HepG2 (cell line): Measurements from ENCODE around the gene COX4I2. TPM values are rescaled to one million over a fixed set of nuclear protein-coding genes. Genes with fewer than 3 reads are reported as not detected.

Source experiments
- AHR ChIP-seq: IDR thresholded peaks from 2 replicates; pipeline ENCODE4 v1.6.1; 2018; ENCODE audit warnings: missing genetic modification reagents, missing compliant biosample characterization
- ARID3A ChIP-seq: IDR thresholded peaks from 2 replicates; pipeline ENCODE4 v1.6.1; 2012; ENCODE audit warnings: low read depth, low read length, improper control_type of control experiment
- GPBP1L1 ChIP-seq: sonication (generic); formaldehyde crosslinking; IDR thresholded peaks from 2 replicates; pipeline ENCODE4 v1.5.0; 2020; ENCODE audit warnings: mild to moderate bottlenecking, missing genetic modification reagents
- GZF1 ChIP-seq: sonication (generic); formaldehyde crosslinking; IDR thresholded peaks from 2 replicates; pipeline ENCODE4 v1.5.1; 2020; ENCODE audit warnings: mild to moderate bottlenecking, missing genetic modification reagents
- HMGA1 ChIP-seq: sonication (generic); formaldehyde crosslinking; conservative IDR thresholded peaks from 2 replicates; pipeline ENCODE4 v1.4.0; 2020; ENCODE audit warnings: missing genetic modification reagents
- MED1 ChIP-seq: sonication (generic); formaldehyde crosslinking; IDR thresholded peaks from 2 replicates; pipeline ENCODE4 v1.4.0; 2020; ENCODE audit warnings: missing genetic modification reagents
- NR2F1 ChIP-seq, 2 experiments: fragments of 450-650 bp in 1 of 2; formaldehyde crosslinking in 1 of 2; IDR thresholded peaks; 2 replicates each; pipeline versions ENCODE4 v1.5.0 to v1.6.1; 2016 to 2020; ENCODE audit warnings: mild to moderate bottlenecking in 1 of 2, missing compliant biosample characterization in 1 of 2, missing genetic modification reagents in 1 of 2, moderate library complexity in 1 of 2
- PTBP1 ChIP-seq: fragments of 200-400 bp; formaldehyde crosslinking; IDR thresholded peaks from 2 replicates; pipeline ENCODE4 v1.6.1; 2018; ENCODE audit warnings: low read length, low read depth; ENCODE audit not compliant: poor library complexity, severe bottlenecking
- ZBTB14 ChIP-seq: sonication (generic); formaldehyde crosslinking; IDR thresholded peaks from 2 replicates; pipeline ENCODE4 v1.4.0; 2020; ENCODE audit warnings: missing genetic modification reagents
- ZBTB21 ChIP-seq: sonication (generic); formaldehyde crosslinking; IDR thresholded peaks from 2 replicates; pipeline ENCODE4 v1.4.0; 2020; ENCODE audit warnings: missing genetic modification reagents
- ZFX ChIP-seq: sonication (generic); formaldehyde crosslinking; IDR thresholded peaks from 2 replicates; pipeline ENCODE4 v1.4.0; 2020; ENCODE audit warnings: mild to moderate bottlenecking, low read depth, missing genetic modification reagents, moderate library complexity
- ZNF33B ChIP-seq: sonication (generic); formaldehyde crosslinking; IDR thresholded peaks from 2 replicates; pipeline ENCODE4 v1.5.1; 2020; ENCODE audit warnings: mild to moderate bottlenecking, missing genetic modification reagents
- ZNF550 ChIP-seq: sonication (generic); formaldehyde crosslinking; IDR thresholded peaks from 2 replicates; pipeline ENCODE4 v1.4.0; 2020; ENCODE audit warnings: mild to moderate bottlenecking, missing genetic modification reagents, borderline replicate concordance
- ZNF562 ChIP-seq: sonication (generic); formaldehyde crosslinking; IDR thresholded peaks from 2 replicates; pipeline ENCODE4 v1.8.0; 2022; ENCODE audit warnings: missing genetic modification reagents, borderline replicate concordance
- ZNF615 ChIP-seq: sonication (generic); formaldehyde crosslinking; IDR thresholded peaks from 2 replicates; pipeline ENCODE4 v1.5.0; 2020; ENCODE audit warnings: mild to moderate bottlenecking, missing genetic modification reagents, borderline replicate concordance
- ZNF670 ChIP-seq: sonication (generic); formaldehyde crosslinking; IDR thresholded peaks from 2 replicates; pipeline ENCODE4 v1.8.0; 2022; ENCODE audit warnings: mild to moderate bottlenecking, missing genetic modification reagents, borderline replicate concordance
- ZSCAN21 ChIP-seq: sonication (generic); formaldehyde crosslinking; IDR thresholded peaks from 2 replicates; pipeline ENCODE4 v1.8.0; 2022; ENCODE audit warnings: mild to moderate bottlenecking, missing genetic modification reagents, moderate library complexity, borderline replicate concordance
- ZSCAN25 ChIP-seq: sonication (generic); formaldehyde crosslinking; IDR thresholded peaks from 2 replicates; pipeline ENCODE4 v1.8.0; 2022; ENCODE audit warnings: mild to moderate bottlenecking, missing genetic modification reagents
- ZUFSP ChIP-seq: sonication (generic); formaldehyde crosslinking; IDR thresholded peaks from 2 replicates; pipeline ENCODE4 v1.9.0; 2021; ENCODE audit warnings: missing genetic modification reagents, mild to moderate bottlenecking, borderline replicate concordance
- polyA plus RNA-seq, 8 experiments: library from polyadenylated mRNA; depleted of rRNA in 3 of 8; stranded (reverse) in 7 of 8; unstranded in 1 of 8; fragments of >200 nt; fragmentation: Illumina TruSeq in 4 of 8; extraction: Trizol in 4 of 8; gene quantifications; 2 replicates each; pipeline versions ENCODE4 v1.2.1 to v1.2.3, GENCODE V29; 2011 to 2016; ENCODE audit warnings: low read depth in 4 of 8, missing spikeins in 1 of 8, mixed read lengths in 1 of 8; ENCODE audit not compliant: insufficient read depth in 1 of 8
- total RNA-seq, 5 experiments: library from RNA; depleted of rRNA; stranded (reverse); fragments of >200 nt; fragmentation: Illumina TruSeq; extraction: Trizol; gene quantifications; 2 replicates each; pipeline ENCODE4 v1.2.3, GENCODE V29; 2016; ENCODE audit warnings: low read depth in 1 of 5

Gene COX4I2
- total and polyA plus RNA-seq, 2 of the 13 experiments (the other 11 are each of a cell fraction or from before 2014, with no cell fraction given) = 1.1 TPM; not detected in 1

GRCh38 chr20:31603822-31604566 lies 33.7 kb upstream of the COX4I2 start (continued):
- peak; percentile 75 for TF ChIP-seq ZFX (CRISPR knock-in tag)
- TF ChIP-seq GPBP1L1 (CRISPR knock-in tag) = no peak
- TF ChIP-seq ARID3A = peak; percentile 50; the same call in 1 of the 2 replicates
- TF ChIP-seq ZNF615 (CRISPR knock-in tag) = no peak
- TF ChIP-seq ZNF670 (CRISPR knock-in tag) = no peak; the same call in 1 of the 2 replicates
- TF ChIP-seq AHR (CRISPR knock-in tag) = peak; percentile 98
- TF ChIP-seq ZBTB21 (CRISPR knock-in tag) = peak; percentile 94
- no peak for TF ChIP-seq HMGA1 (CRISPR knock-in tag)
- TF ChIP-seq ZBTB14 (CRISPR knock-in tag) = peak; percentile 67; the same call in 1 of the 2 replicates
- peak; percentile 56 to 78; a peak in 3 of 4 replicates for TF ChIP-seq NR2F1 (CRISPR knock-in tag; IDR thresholded peaks at IDR 0.05)
- TF ChIP-seq ZNF33B (CRISPR knock-in tag) = no peak
- TF ChIP-seq MED1 = peak; percentile 99
- no peak for TF ChIP-seq ZUFSP (CRISPR knock-in tag)
- TF ChIP-seq PTBP1 = peak; percentile 95
- no peak for TF ChIP-seq GZF1 (CRISPR knock-in tag)
- TF ChIP-seq ZSCAN25 (CRISPR knock-in tag) = peak; percentile 98
- no peak for TF ChIP-seq ZNF550 (CRISPR knock-in tag)
- TF ChIP-seq ZSCAN21 (CRISPR knock-in tag) = peak; percentile 61; the same call in 1 of the 2 replicates
- TF ChIP-seq ZNF562 (CRISPR knock-in tag) = no peak
